GM23338 (cell line): ENCODE data around the gene MFSD2A. TPM values are rescaled to one million over a fixed set of nuclear protein-coding genes. Genes with fewer than 3 reads are reported as not detected.

Experiments used
- ATAC-seq: fragments of 200-7000 bp; cut with Tn5 transposase; 3 replicates; pipeline ENCODE4 v1.9.1; 2020
- DNase-seq: peaks from one replicate; pipeline ENCODE4 v3.0.0-alpha.2; 2015; ENCODE audit warnings: low spot score
- H2AFZ ChIP-seq: fragments of 200-600 bp; sonication (generic); 2 replicates; pipeline ENCODE4 v1.8.0; 2016; ENCODE audit warnings: antibody characterized with exemption, mild to moderate bottlenecking, moderate library complexity
- H3F3A ChIP-seq: fragments of 200-600 bp; sonication (generic); replicated peaks from 2 replicates; pipeline ENCODE4 v1.8.0; 2017; ENCODE audit warnings: antibody characterized with exemption, mixed run types, low read depth
- H3K27ac ChIP-seq: fragments of 200-600 bp; sonication (generic); 2 replicates; pipeline ENCODE4 v1.6.1; 2016; ENCODE audit warnings: low read depth
- H3K27me3 ChIP-seq: fragments of 200-600 bp; sonication (generic); 2 replicates; pipeline ENCODE4 v1.8.0; 2016; ENCODE audit warnings: mild to moderate bottlenecking, mixed run types, moderate library complexity; ENCODE audit not compliant: insufficient read depth
- H3K36me3 ChIP-seq: fragments of 200-600 bp; sonication (generic); 2 replicates; pipeline ENCODE4 v1.8.0; 2016; ENCODE audit warnings: mild to moderate bottlenecking; ENCODE audit not compliant: insufficient read depth
- H3K4me1 ChIP-seq: fragments of 200-600 bp; sonication (generic); 2 replicates; pipeline ENCODE4 v1.8.0; 2016; ENCODE audit warnings: mild to moderate bottlenecking, moderate library complexity; ENCODE audit not compliant: insufficient read depth
- H3K4me2 ChIP-seq: fragments of 200-600 bp; sonication (generic); 2 replicates; pipeline ENCODE4 v1.7.1; 2017; ENCODE audit warnings: mixed run types
- H3K4me3 ChIP-seq: fragments of 200-600 bp; sonication (generic); 2 replicates; pipeline ENCODE4 v1.6.1; 2016; ENCODE audit warnings: mixed run types
- H3K79me2 ChIP-seq: fragments of 200-600 bp; sonication (generic); replicated peaks from 2 replicates; pipeline ENCODE4 v1.8.0; 2017; ENCODE audit warnings: mild to moderate bottlenecking; ENCODE audit not compliant: insufficient read depth
- H3K9me2 ChIP-seq: fragments of 200-600 bp; sonication (generic); 2 replicates; pipeline ENCODE4 v1.8.0; 2017; ENCODE audit not compliant: insufficient read depth
- H4K20me1 ChIP-seq: fragments of 200-600 bp; sonication (generic); replicated peaks from 2 replicates; pipeline ENCODE4 v1.8.0; 2017; ENCODE audit warnings: mild to moderate bottlenecking; ENCODE audit not compliant: insufficient read depth
- H3K27ac Mint-ChIP-seq: 2 replicates; pipeline ENCODE4 v1.8.0; 2020; ENCODE audit warnings: inconsistent platforms, mild to moderate bottlenecking, moderate library complexity, mixed read lengths
- H3K27me3 Mint-ChIP-seq: 3 replicates; pipeline ENCODE4 v1.8.0; 2022; ENCODE audit warnings: low read depth, mild to moderate bottlenecking, moderate library complexity, mixed read lengths, inconsistent platforms; ENCODE audit not compliant: insufficient read depth, poor library complexity
- H3K36me3 Mint-ChIP-seq: 3 replicates; pipeline ENCODE4 v1.8.0; 2021; ENCODE audit warnings: low read depth, mild to moderate bottlenecking, inconsistent platforms, moderate library complexity, mixed read lengths
- H3K4me1 Mint-ChIP-seq: 3 replicates; pipeline ENCODE4 v1.8.0; 2020; ENCODE audit warnings: mild to moderate bottlenecking, inconsistent platforms, mixed read lengths
- H3K4me3 Mint-ChIP-seq: 3 replicates; pipeline ENCODE4 v1.8.0; 2021; ENCODE audit warnings: moderate library complexity, mild to moderate bottlenecking, inconsistent platforms, mixed read lengths
- H3K9me3 Mint-ChIP-seq: 3 replicates; pipeline ENCODE4 v1.8.0; 2020; ENCODE audit warnings: moderate library complexity, mild to moderate bottlenecking, inconsistent platforms, mixed read lengths
- CREB1 ChIP-seq: fragments of 250-450 bp; sonication (Bioruptor Pico); IDR thresholded peaks from 2 replicates; pipeline ENCODE4 v1.5.0; 2020; ENCODE audit warnings: low read depth, mild to moderate bottlenecking, moderate library complexity
- POLR2AphosphoS5 ChIP-seq: IDR thresholded peaks from 2 replicates; pipeline ENCODE4 v1.6.1; 2016; ENCODE audit warnings: antibody characterized with exemption, low read depth
- STAT1 ChIP-seq: IDR thresholded peaks from one replicate; pipeline ENCODE4 v1.6.1; 2016; ENCODE audit warnings: antibody characterized with exemption; ENCODE audit not compliant: unreplicated experiment
- polyA plus RNA-seq: library from polyadenylated mRNA; unstranded; fragments of >200 nt; fragmentation: Nextera tagmentation; extraction: Ambion mirVana; gene quantifications from 2 replicates; pipeline ENCODE4 v1.2.1, GENCODE V29; 2016
- total RNA-seq: library from RNA; depleted of rRNA; stranded (reverse); fragments of >200 nt; shearing (Covaris generic); gene quantifications from 2 replicates; pipeline ENCODE4 v1.2.3, GENCODE V29; 2014
- TF ChIP-seq, protein P1 (sequence below): fragments of 250-450 bp; sonication (Bioruptor Pico); IDR thresholded peaks from 2 replicates; pipeline ENCODE4 v1.5.0; 2020; ENCODE audit warnings: mild to moderate bottlenecking, moderate library complexity

Gene MFSD2A
- total and polyA plus RNA-seq, 2 experiments from 2014 or later = 16.1 to 23.9 TPM

GRCh38 chr1:39933956-39934941 lies 20.7 kb upstream of the MFSD2A start (continued):
- TF ChIP-seq, protein P1, sequence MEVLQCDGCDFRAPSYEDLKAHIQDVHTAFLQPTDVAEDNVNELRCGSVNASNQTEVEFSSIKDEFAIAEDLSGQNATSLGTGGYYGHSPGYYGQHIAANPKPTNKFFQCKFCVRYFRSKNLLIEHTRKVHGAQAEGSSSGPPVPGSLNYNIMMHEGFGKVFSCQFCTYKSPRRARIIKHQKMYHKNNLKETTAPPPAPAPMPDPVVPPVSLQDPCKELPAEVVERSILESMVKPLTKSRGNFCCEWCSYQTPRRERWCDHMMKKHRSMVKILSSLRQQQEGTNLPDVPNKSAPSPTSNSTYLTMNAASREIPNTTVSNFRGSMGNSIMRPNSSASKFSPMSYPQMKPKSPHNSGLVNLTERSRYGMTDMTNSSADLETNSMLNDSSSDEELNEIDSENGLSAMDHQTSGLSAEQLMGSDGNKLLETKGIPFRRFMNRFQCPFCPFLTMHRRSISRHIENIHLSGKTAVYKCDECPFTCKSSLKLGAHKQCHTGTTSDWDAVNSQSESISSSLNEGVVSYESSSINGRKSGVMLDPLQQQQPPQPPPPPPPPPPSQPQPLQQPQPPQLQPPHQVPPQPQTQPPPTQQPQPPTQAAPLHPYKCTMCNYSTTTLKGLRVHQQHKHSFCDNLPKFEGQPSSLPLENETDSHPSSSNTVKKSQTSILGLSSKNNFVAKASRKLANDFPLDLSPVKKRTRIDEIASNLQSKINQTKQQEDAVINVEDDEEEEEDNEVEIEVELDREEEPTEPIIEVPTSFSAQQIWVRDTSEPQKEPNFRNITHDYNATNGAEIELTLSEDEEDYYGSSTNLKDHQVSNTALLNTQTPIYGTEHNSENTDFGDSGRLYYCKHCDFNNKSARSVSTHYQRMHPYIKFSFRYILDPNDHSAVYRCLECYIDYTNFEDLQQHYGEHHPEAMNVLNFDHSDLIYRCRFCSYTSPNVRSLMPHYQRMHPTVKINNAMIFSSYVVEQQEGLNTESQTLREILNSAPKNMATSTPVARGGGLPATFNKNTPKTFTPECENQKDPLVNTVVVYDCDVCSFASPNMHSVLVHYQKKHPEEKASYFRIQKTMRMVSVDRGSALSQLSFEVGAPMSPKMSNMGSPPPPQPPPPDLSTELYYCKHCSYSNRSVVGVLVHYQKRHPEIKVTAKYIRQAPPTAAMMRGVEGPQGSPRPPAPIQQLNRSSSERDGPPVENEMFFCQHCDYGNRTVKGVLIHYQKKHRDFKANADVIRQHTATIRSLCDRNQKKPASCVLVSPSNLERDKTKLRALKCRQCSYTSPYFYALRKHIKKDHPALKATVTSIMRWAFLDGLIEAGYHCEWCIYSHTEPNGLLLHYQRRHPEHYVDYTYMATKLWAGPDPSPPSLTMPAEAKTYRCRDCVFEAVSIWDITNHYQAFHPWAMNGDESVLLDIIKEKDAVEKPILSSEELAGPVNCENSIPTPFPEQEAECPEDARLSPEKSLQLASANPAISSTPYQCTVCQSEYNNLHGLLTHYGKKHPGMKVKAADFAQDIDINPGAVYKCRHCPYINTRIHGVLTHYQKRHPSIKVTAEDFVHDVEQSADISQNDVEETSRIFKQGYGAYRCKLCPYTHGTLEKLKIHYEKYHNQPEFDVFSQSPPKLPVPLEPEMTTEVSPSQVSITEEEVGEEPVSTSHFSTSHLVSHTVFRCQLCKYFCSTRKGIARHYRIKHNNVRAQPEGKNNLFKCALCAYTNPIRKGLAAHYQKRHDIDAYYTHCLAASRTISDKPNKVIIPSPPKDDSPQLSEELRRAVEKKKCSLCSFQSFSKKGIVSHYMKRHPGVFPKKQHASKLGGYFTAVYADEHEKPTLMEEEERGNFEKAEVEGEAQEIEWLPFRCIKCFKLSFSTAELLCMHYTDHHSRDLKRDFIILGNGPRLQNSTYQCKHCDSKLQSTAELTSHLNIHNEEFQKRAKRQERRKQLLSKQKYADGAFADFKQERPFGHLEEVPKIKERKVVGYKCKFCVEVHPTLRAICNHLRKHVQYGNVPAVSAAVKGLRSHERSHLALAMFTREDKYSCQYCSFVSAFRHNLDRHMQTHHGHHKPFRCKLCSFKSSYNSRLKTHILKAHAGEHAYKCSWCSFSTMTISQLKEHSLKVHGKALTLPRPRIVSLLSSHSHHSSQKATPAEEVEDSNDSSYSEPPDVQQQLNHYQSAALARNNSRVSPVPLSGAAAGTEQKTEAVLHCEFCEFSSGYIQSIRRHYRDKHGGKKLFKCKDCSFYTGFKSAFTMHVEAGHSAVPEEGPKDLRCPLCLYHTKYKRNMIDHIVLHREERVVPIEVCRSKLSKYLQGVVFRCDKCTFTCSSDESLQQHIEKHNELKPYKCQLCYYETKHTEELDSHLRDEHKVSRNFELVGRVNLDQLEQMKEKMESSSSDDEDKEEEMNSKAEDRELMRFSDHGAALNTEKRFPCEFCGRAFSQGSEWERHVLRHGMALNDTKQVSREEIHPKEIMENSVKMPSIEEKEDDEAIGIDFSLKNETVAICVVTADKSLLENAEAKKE (CRISPR knock-in tag) = no peak
- TF ChIP-seq POLR2AphosphoS5 (no peak), CREB1 (CRISPR knock-in tag) (no peak)

DNA sequence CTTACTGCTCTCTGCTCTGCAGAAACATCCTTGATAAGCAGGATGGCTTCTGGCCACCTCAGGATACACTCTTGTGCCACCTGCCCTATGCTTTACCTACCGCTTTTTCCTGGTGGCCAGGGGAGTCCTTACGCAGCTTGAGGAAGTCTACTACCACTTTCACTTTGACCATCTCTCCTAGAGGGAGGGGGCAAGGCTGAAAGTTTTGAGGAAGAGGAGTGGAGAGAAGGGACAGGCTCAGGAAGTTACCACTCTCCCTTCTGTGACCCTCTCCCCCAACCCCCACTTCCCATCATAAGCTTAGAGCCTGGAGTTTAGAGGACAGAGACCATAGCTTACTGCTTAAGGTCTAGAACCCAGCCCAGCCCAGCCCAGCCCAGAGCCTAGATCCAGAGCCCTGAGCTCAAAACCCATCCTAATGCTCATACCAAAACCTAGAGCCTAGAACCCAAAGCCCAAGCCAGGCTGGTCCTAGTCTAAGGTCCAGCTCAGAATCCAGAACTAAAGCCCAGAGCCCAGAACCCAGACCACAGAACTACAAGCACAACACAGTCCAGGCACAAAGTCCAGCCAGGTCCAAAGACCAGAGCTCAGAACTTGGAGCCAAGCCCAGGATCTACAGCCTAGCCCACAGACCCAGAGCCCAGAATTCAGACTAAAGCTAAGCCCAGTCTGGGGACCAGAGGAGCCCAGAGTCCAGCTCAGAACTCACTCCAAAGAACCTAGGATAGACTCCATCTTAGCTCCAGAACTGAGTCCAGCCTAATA lies 18.0 kb upstream of the MFSD2A start:
- H3K4me3 ChIP-seq = no peak overlapping the region
- Mint-ChIP-seq H3K36me3 (no peaks in the 10 kb centered on the region; the same call in 2 of the 3 replicates), H3K9me3 (no peaks in the 10 kb centered on the region; the same call in 2 of the 3 replicates), H3K27ac (no peak overlapping the region), H3K27me3 (peaks cover 12% of the 10 kb centered on the region), H3K4me1 (no peaks in the 10 kb centered on the region), H3K4me3 (no peak overlapping the region)
- DNase-seq (no peak), ATAC-seq (no peak)
- no peaks in the 10 kb centered on the region for H3K27me3 ChIP-seq
- H3F3A ChIP-seq = no peaks in the 10 kb centered on the region
- H2AFZ ChIP-seq = no peak overlapping the region
- no peak overlapping the region for H3K4me2 ChIP-seq
- no peaks in the 10 kb centered on the region for H3K36me3 ChIP-seq
- TF ChIP-seq CREB1 (CRISPR knock-in tag) = no peak
- no peak for TF ChIP-seq STAT1
- H3K4me1 ChIP-seq = no peaks in the 10 kb centered on the region
- H3K9me2 ChIP-seq = 0 out of 2 replicates have a peak, but pooled peaks cover 5% of the 10 kb centered on the region
- no peak overlapping the region for H3K27ac ChIP-seq
- no peaks in the 10 kb centered on the region for H3K79me2 ChIP-seq
- no peaks in the 10 kb centered on the region for H4K20me1 ChIP-seq
